Endodermal cell (in vitro differentiated cells): ENCODE measurements around the gene ESRRA. TPM values are rescaled to one million over a fixed set of nuclear protein-coding genes. Genes with fewer than 3 reads are reported as not detected.

Experiments
- DNase-seq: peaks from one replicate; pipeline ENCODE4 v3.0.0-alpha.2; 2017
- H3K27ac ChIP-seq: 2 replicates; pipeline ENCODE4 v1.5.1; 2013; ENCODE audit warnings: mild to moderate bottlenecking, low read depth, low read length, moderate library complexity
- H3K27me3 ChIP-seq: 2 replicates; pipeline ENCODE4 v1.6.1; 2013; ENCODE audit warnings: mild to moderate bottlenecking, low read length, moderate library complexity; ENCODE audit not compliant: insufficient read depth, control insufficient read depth, poor library complexity, severe bottlenecking
- H3K36me3 ChIP-seq: 2 replicates; pipeline ENCODE4 v1.7.0; 2013; ENCODE audit warnings: mild to moderate bottlenecking, low read length, moderate library complexity; ENCODE audit not compliant: control insufficient read depth, insufficient read depth
- H3K4me1 ChIP-seq: one replicate; pipeline ENCODE4 v1.7.0; 2013; ENCODE audit warnings: low read length; ENCODE audit not compliant: control insufficient read depth, insufficient read depth
- H3K4me3 ChIP-seq: 2 replicates; pipeline ENCODE4 v1.5.1; 2013; ENCODE audit warnings: mild to moderate bottlenecking, low read length, moderate library complexity
- H3K9ac ChIP-seq: 2 replicates; pipeline ENCODE4 v1.6.1; 2013; ENCODE audit warnings: mild to moderate bottlenecking, low read length, moderate library complexity; ENCODE audit not compliant: poor library complexity, severe bottlenecking; ENCODE audit errors: extremely low read depth
- H3K9me3 ChIP-seq: 2 replicates; pipeline ENCODE4 v1.6.1; 2013; ENCODE audit warnings: mild to moderate bottlenecking, low read length, moderate library complexity; ENCODE audit not compliant: control insufficient read depth
- H3K27ac Mint-ChIP-seq: 2 replicates; pipeline ENCODE4 v1.8.0; 2020; ENCODE audit warnings: mixed read lengths
- H3K27me3 Mint-ChIP-seq: 2 replicates; pipeline ENCODE4 v1.8.0; 2021; ENCODE audit warnings: mild to moderate bottlenecking, mixed read lengths; ENCODE audit not compliant: insufficient read depth
- H3K36me3 Mint-ChIP-seq: 2 replicates; pipeline ENCODE4 v1.8.0; 2020; ENCODE audit warnings: low read depth, mixed read lengths
- H3K4me1 Mint-ChIP-seq: 2 replicates; pipeline ENCODE4 v1.8.0; 2020; ENCODE audit warnings: mixed read lengths
- H3K4me3 Mint-ChIP-seq: 2 replicates; pipeline ENCODE4 v1.8.0; 2020; ENCODE audit warnings: mild to moderate bottlenecking, moderate library complexity, mixed read lengths
- H3K9me3 Mint-ChIP-seq: 2 replicates; pipeline ENCODE4 v1.8.0; 2020; ENCODE audit warnings: mild to moderate bottlenecking, mixed read lengths
- CTCF ChIP-seq: fragments of 200-600 bp; sonication (generic); conservative IDR thresholded peaks from 2 replicates; pipeline ENCODE4 v1.5.0; 2021; ENCODE audit warnings: antibody characterized with exemption, mild to moderate bottlenecking
- WGBS, 2 experiments: methylation state at CpG; one replicate each; pipeline versions ENCODE4 v1.1.5 to v1.1.7; 2013; ENCODE audit warnings: missing lambda C conversion rate in 2 of 2, mixed read lengths in 1 of 2; ENCODE audit not compliant: insufficient coverage in 1 of 2, insufficient read length in 1 of 2; 5-methylcytosine and 5-hydroxymethylcytosine counted together
- total RNA-seq, 2 donors: library from RNA; stranded (reverse); fragmentation: NEBNext Ultra II Directional in 1 of 2; extraction: Animal tissue kit (Norgen Biotek cat#: 25700) in 1 of 2; gene quantifications; 2 replicates in 1 of 2; 3 replicates in 1 of 2; pipeline ENCODE4 v1.2.1, GENCODE V29; 2021

The ESRRA gene
- total RNA-seq, 2 donors from 2014 or later: 22.8 to 34.5 TPM

- no peak overlapping the region for H3K4me3 ChIP-seq
- TF ChIP-seq CTCF: no peak
- H3K27me3 ChIP-seq: peaks cover 85% of the 10 kb centered on the region
- 10 to 13% methylated on average over 54 to 59 of the region's 60 CpGs for WGBS, 2 experiments
- Mint-ChIP-seq H3K36me3 (no peaks in the 10 kb centered on the region), H3K27ac (no peak overlapping the region), H3K9me3 (no peaks in the 10 kb centered on the region), H3K4me3 (peak overlapping the region; percentile 44), H3K27me3 (peaks cover 83% of the 10 kb centered on the region), H3K4me1 (peaks cover 1% of the 10 kb centered on the region)
- no peak overlapping the region for H3K9ac ChIP-seq
- H3K36me3 ChIP-seq: no peaks in the 10 kb centered on the region
- DNase-seq: no peak
- H3K27ac ChIP-seq: no peak overlapping the region
- no peaks in the 10 kb centered on the region for H3K9me3 ChIP-seq
- no peaks in the 10 kb centered on the region for H3K4me1 ChIP-seq
These were observed 6.1 kb upstream of the ESRRA start for GRCh38 chr11:64298966-64299846.

GRCh38 chr11:64299847-64300648 is 5.3 kb upstream of the ESRRA start, which contains the start of gene CATSPERZ:
Gene CATSPERZ (plus strand): TSS chr11:64300358. CDS start chr11:64300411, 53 bp downstream.
- Histone ChIP-seq H3K9me3 (no peaks in the 10 kb centered on the region), H3K4me3 (peak within 1 kb of the TSS; percentile 30), H3K27ac (no peak within 1 kb of the TSS), H3K4me1 (no peaks in the 10 kb centered on the region), H3K9ac (no peak within 1 kb of the TSS), H3K27me3 (peaks cover 76% of the 10 kb centered on the region), H3K36me3 (no peaks in the 10 kb centered on the region)
- peaks cover 2% of the 10 kb centered on the region for H3K4me1 Mint-ChIP-seq
- TF ChIP-seq CTCF: no peak
- 11 to 15% methylated on average over 28 to 54 of the region's 54 CpGs for WGBS, 2 experiments
- peak within 1 kb of the TSS; percentile 44 for H3K4me3 Mint-ChIP-seq
- peak; percentile 74 for DNase-seq
- H3K36me3 Mint-ChIP-seq: no peaks in the 10 kb centered on the region
- peaks cover 75% of the 10 kb centered on the region for H3K27me3 Mint-ChIP-seq
- H3K27ac Mint-ChIP-seq: no peak within 1 kb of the TSS
- no peaks in the 10 kb centered on the region for H3K9me3 Mint-ChIP-seq

GRCh38 chr11:64303109-64304031 is 2.0 kb upstream of the ESRRA start:
- H3K9me3 ChIP-seq: no peaks in the 10 kb centered on the region
- no peak overlapping the region for H3K27ac Mint-ChIP-seq
- 89 to 92% methylated on average over 7 to 13 of the region's 13 CpGs for WGBS, 2 experiments
- peaks cover 42% of the 10 kb centered on the region for H3K27me3 Mint-ChIP-seq
- H3K4me1 ChIP-seq: no peaks in the 10 kb centered on the region
- H3K9ac ChIP-seq: no peak overlapping the region
- TF ChIP-seq CTCF: no peak
- H3K4me1 Mint-ChIP-seq: peaks cover 8% of the 10 kb centered on the region
- H3K4me3 Mint-ChIP-seq: no peak overlapping the region
- no peak for DNase-seq
- no peak overlapping the region for H3K4me3 ChIP-seq
- H3K36me3 ChIP-seq: peaks cover 4% of the 10 kb centered on the region
- H3K27ac ChIP-seq: no peak overlapping the region
- peaks cover 43% of the 10 kb centered on the region for H3K27me3 ChIP-seq
- H3K9me3 Mint-ChIP-seq: no peaks in the 10 kb centered on the region
- H3K36me3 Mint-ChIP-seq: peaks cover 4% of the 10 kb centered on the region
